ENCODE data around the gene HPSE2.

DNA sequence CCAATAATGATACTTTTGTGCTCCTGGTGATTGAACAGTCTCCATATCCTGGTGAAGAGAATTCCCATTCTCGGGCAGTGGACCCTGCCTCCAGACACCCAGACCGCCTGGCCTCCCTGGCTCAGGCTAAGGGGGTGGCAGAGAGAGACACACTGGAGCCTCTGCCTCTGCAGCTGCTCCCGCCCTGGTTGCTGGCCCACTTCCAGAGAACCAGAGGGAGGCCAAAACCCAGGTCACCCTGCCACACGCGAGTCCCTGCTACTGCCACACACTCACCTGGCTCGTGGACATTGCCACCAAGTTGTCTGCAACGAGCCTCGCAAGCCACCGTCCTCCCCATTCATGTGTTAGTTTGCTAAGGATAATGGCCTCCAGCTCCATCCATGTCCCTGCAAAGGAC is 221.8 kb downstream of the HPSE2 start:
- TF ChIP-seq, protein P1, sequence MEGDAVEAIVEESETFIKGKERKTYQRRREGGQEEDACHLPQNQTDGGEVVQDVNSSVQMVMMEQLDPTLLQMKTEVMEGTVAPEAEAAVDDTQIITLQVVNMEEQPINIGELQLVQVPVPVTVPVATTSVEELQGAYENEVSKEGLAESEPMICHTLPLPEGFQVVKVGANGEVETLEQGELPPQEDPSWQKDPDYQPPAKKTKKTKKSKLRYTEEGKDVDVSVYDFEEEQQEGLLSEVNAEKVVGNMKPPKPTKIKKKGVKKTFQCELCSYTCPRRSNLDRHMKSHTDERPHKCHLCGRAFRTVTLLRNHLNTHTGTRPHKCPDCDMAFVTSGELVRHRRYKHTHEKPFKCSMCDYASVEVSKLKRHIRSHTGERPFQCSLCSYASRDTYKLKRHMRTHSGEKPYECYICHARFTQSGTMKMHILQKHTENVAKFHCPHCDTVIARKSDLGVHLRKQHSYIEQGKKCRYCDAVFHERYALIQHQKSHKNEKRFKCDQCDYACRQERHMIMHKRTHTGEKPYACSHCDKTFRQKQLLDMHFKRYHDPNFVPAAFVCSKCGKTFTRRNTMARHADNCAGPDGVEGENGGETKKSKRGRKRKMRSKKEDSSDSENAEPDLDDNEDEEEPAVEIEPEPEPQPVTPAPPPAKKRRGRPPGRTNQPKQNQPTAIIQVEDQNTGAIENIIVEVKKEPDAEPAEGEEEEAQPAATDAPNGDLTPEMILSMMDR (conservative IDR thresholded peaks at IDR 0.05), result no peak
- no peak for TF ChIP-seq ZFX (IDR thresholded peaks at IDR 0.05)

Data from C4-2B (cell line).